Measurements from ENCODE around the gene PRRX2.
"Not testable (repeated sequence)": the region's sequence is repeated elsewhere in the genome, so short reads cannot be mapped to it uniquely, and the experiment has no call there.

PRRX2 gene

GRCh38 chr9:129629251-129629820, 36.1 kb upstream of the PRRX2 start:
- Histone ChIP-seq H3K9ac (ENCODE audit: low read length) (no peak overlapping the region), H3K9me3 (ENCODE audit: control insufficient read depth, low read length) (no peaks in the 10 kb centered on the region), H3K27me3 (ENCODE audit: control insufficient read depth, insufficient read depth, low read length) (no peaks in the 10 kb centered on the region), H3K4me1 (ENCODE audit: control insufficient read depth, insufficient read depth, low read length) (peaks cover 39% of the 10 kb centered on the region), H3K4me3 (ENCODE audit: low read length) (no peak overlapping the region), H3K36me3 (ENCODE audit: control insufficient read depth, insufficient read depth, low read length) (peaks cover 17% of the 10 kb centered on the region)

DNA sequence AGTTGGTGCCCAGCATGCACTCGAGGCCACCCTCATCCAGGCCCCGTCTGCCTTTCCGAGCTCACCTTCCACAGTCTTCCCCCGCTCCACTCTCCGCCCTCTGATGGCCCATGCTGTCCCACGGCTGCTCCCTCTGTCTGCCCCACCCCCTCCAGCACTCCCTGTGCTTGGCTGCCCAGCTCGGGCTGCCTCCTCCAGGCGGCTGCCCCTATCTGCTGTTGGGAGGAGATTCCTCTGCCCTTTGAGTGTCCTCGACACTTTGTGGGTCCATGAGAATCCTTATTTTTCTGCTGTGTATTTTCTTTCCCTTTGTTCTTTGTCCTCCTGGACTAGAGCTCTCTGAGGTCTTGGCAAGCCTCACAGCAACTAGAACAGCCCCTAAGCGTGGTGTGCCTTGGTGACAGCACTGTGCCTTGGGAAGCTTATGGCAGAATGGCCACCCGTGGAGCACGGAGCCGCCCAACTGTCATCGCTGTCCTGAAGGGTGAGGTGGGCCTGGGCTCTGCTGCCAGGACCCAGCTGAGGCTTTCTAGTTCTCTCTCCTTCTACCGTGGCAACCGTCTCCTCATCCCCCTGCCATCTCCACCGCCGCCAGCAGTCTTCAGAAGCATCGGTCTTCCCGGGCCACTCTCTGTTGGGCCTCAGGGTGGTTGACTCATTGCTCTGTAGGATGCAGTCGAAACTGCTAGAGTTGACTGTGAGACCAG, 34.3 kb upstream of the PRRX2 start:
- Histone ChIP-seq H3K9ac (ENCODE audit: low read length) (no peak overlapping the region), H3K4me3 (ENCODE audit: low read length) (no peak overlapping the region)

GRCh38 chr9:129631674-129632129, 33.7 kb upstream of the PRRX2 start:
- no peak overlapping the region for H3K4me3 ChIP-seq (ENCODE audit: low read length)
- no peaks in the 10 kb centered on the region for H3K27me3 ChIP-seq (ENCODE audit: control insufficient read depth, insufficient read depth, low read length)
- H3K36me3 ChIP-seq (ENCODE audit: control insufficient read depth, insufficient read depth, low read length), result peaks cover 17% of the 10 kb centered on the region
- H3K4me1 ChIP-seq (ENCODE audit: control insufficient read depth, insufficient read depth, low read length), result peaks cover 38% of the 10 kb centered on the region
- H3K9me3 ChIP-seq (ENCODE audit: control insufficient read depth, low read length), result no peaks in the 10 kb centered on the region
- no peak overlapping the region for H3K9ac ChIP-seq (ENCODE audit: low read length)

More for the DNA sequence above, 34.3 kb upstream of the PRRX2 start:
- H3K9me3 ChIP-seq (ENCODE audit: control insufficient read depth, low read length), result no peaks in the 10 kb centered on the region
- H3K36me3 ChIP-seq (ENCODE audit: control insufficient read depth, insufficient read depth, low read length), result peaks cover 17% of the 10 kb centered on the region
- H3K27me3 ChIP-seq (ENCODE audit: control insufficient read depth, insufficient read depth, low read length), result no peaks in the 10 kb centered on the region
- peaks cover 39% of the 10 kb centered on the region for H3K4me1 ChIP-seq (ENCODE audit: control insufficient read depth, insufficient read depth, low read length)

DNA sequence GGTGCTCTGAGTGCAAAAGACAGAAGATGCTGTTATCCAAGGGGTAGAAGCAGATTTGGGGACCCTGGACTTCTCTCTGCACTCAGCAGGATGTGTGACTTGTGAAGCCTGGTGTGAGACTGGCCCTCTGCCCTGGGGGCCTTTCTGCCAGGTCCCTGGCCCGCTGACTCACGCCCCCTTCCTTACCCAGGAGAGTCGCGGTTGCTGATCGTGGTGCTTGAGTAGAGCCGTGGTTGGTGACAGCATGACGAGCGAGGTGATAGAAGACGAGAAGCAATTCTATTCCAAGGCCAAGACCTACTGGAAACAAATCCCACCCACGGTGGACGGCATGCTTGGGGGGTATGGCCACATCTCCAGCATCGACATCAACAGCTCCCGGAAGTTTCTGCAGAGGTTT, 33.0 kb upstream of the PRRX2 start:
- Histone ChIP-seq H3K9me3 (ENCODE audit: control insufficient read depth, low read length) (no peaks in the 10 kb centered on the region), H3K27me3 (ENCODE audit: control insufficient read depth, insufficient read depth, low read length) (no peaks in the 10 kb centered on the region), H3K4me3 (ENCODE audit: low read length) (no peak overlapping the region), H3K36me3 (ENCODE audit: control insufficient read depth, insufficient read depth, low read length) (peaks cover 22% of the 10 kb centered on the region), H3K4me1 (ENCODE audit: control insufficient read depth, insufficient read depth, low read length) (peaks cover 31% of the 10 kb centered on the region), H3K9ac (ENCODE audit: low read length) (no peak overlapping the region)

- peaks cover 23% of the 10 kb centered on the region for H3K4me1 ChIP-seq (ENCODE audit: control insufficient read depth, insufficient read depth, low read length)
- H3K9me3 ChIP-seq (ENCODE audit: control insufficient read depth, low read length), result no peaks in the 10 kb centered on the region
- peaks cover 28% of the 10 kb centered on the region for H3K36me3 ChIP-seq (ENCODE audit: control insufficient read depth, insufficient read depth, low read length)
- H3K27me3 ChIP-seq (ENCODE audit: control insufficient read depth, insufficient read depth, low read length), result no peaks in the 10 kb centered on the region
- no peak overlapping the region for H3K9ac ChIP-seq (ENCODE audit: low read length)
- H3K4me3 ChIP-seq (ENCODE audit: low read length), result no peak overlapping the region
Measured at GRCh38 chr9:129633207-129633606, 32.2 kb upstream of the PRRX2 start.

DNA sequence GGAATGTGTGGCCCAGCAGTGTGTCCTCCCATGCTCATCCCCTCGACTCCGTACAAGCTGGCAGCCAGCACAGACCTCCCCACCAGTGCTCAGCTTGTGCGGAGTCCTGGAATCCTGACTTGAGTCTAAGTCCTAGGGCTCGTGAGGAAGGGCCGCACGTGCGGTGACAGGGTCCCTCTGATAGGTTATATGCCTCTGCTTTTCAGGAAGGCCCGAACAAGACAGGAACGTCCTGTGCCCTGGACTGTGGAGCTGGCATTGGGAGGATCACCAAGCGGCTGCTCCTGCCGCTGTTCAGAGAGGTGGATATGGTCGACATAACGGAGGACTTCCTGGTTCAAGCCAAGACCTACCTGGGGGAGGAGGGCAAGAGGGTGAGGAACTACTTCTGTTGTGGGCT, 31.6 kb upstream of the PRRX2 start:
- no peak overlapping the region for H3K4me3 ChIP-seq (ENCODE audit: low read length)
- peaks cover 20% of the 10 kb centered on the region for H3K4me1 ChIP-seq (ENCODE audit: control insufficient read depth, insufficient read depth, low read length)

DNA sequence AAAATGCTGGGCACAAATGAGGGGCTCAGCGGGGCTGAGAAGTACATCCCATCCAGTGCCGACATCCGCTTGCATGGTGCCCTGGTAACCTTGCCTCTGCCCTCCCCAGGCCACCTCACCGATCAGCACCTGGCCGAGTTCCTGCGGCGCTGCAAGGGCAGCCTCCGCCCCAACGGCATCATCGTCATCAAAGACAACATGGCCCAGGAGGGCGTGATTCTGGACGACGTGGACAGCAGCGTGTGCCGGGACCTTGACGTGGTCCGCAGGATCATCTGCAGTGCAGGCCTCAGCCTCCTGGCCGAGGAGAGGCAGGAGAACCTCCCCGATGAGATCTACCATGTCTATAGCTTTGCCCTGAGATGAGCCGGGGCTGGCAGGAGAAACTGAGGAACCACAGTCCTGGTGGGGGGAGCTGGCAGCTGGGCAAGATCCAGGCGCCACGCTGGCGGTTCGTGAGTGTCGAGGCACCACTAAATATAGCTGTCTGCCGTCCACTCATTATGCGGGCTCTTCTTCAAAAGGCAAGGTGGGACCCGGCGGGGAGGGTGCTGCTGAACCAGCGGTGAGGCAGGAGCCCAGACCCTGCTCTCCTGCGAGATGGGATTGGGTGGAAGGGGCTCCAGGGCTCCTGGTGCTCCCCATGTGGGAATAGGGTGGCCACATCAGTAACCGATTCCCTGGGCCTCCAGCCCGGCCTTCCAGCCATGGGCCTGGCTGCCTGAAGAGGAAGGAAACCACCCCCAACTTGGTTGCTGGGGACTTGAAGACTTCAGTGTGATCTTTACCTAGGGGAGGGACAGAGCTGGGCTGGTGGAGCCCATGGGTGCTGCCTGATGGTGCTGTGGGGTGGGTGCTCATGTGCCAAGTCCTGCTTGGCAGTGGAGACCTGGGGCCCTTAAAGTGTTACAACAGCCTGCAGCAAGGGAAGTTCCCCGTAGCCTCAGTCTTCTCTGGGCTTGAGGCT, 30.1 kb upstream of the PRRX2 start:
- H3K9ac ChIP-seq (ENCODE audit: low read length), result no peak overlapping the region
- H3K9me3 ChIP-seq (ENCODE audit: control insufficient read depth, low read length), result no peaks in the 10 kb centered on the region
- H3K27me3 ChIP-seq (ENCODE audit: control insufficient read depth, insufficient read depth, low read length), result no peaks in the 10 kb centered on the region
- H3K36me3 ChIP-seq (ENCODE audit: control insufficient read depth, insufficient read depth, low read length), result peaks cover 34% of the 10 kb centered on the region
- peaks cover 30% of the 10 kb centered on the region for H3K4me1 ChIP-seq (ENCODE audit: control insufficient read depth, insufficient read depth, low read length)
- no peak overlapping the region for H3K4me3 ChIP-seq (ENCODE audit: low read length)

More for the DNA sequence above, 31.6 kb upstream of the PRRX2 start:
- H3K36me3 ChIP-seq (ENCODE audit: control insufficient read depth, insufficient read depth, low read length), result peaks cover 33% of the 10 kb centered on the region
- H3K9ac ChIP-seq (ENCODE audit: low read length), result no peak overlapping the region
- H3K27me3 ChIP-seq (ENCODE audit: control insufficient read depth, insufficient read depth, low read length), result no peaks in the 10 kb centered on the region
- H3K9me3 ChIP-seq (ENCODE audit: control insufficient read depth, low read length), result no peaks in the 10 kb centered on the region

DNA sequence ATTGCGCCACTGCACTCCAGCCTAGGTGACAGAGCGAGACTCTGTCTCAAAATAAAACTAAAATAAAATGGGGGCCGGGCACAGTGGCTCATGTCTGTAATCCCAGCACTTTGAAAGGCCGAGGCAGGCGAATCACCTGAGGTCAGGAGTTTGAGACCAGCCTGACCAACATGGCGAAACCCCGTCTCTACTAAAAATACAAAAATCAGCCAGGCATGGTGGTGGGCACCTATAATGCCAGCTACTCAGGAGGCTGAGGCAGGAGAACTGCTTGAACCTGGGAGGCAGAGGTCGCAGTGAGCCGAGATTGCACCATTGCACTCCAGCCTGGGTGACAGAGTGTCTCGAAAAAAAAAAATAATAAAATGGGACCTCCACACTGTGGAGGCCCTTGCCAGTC, 29.1 kb upstream of the PRRX2 start:
- H3K9me3 ChIP-seq (ENCODE audit: control insufficient read depth, low read length); H3K27me3 ChIP-seq (ENCODE audit: control insufficient read depth, insufficient read depth, low read length); H3K4me3 ChIP-seq (ENCODE audit: low read length); H3K9ac ChIP-seq (ENCODE audit: low read length): not testable (repeated sequence)
- H3K4me1 ChIP-seq (ENCODE audit: control insufficient read depth, insufficient read depth, low read length), result peaks cover 30% of the 10 kb centered on the region
- peaks cover 34% of the 10 kb centered on the region for H3K36me3 ChIP-seq (ENCODE audit: control insufficient read depth, insufficient read depth, low read length)

DNA sequence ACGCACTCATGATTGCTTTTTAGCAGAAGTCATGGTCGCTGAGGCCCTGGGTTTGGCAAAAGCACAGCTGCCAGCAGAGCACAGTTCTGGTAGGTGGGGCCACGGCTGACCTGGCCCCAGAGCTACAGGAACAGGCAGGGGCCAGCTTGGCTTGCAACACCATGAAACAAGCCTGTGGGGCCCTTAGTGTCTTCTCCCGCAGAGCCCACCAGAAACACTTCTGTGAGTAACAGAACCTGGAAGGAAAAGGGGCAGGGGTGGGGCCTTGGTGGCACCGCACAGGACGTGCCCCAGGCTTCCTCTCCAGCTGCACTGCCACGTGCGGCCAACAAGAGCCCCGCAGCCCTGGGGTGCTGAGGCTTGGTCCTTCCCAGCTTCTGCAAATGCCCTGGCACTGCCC, 28.3 kb upstream of the PRRX2 start:
- H3K4me1 ChIP-seq (ENCODE audit: control insufficient read depth, insufficient read depth, low read length), result peaks cover 24% of the 10 kb centered on the region
- peaks cover 31% of the 10 kb centered on the region for H3K36me3 ChIP-seq (ENCODE audit: control insufficient read depth, insufficient read depth, low read length)
- no peak overlapping the region for H3K9ac ChIP-seq (ENCODE audit: low read length)
- no peak overlapping the region for H3K4me3 ChIP-seq (ENCODE audit: low read length)
- H3K9me3 ChIP-seq (ENCODE audit: control insufficient read depth, low read length), result no peaks in the 10 kb centered on the region
- no peaks in the 10 kb centered on the region for H3K27me3 ChIP-seq (ENCODE audit: control insufficient read depth, insufficient read depth, low read length)

GRCh38 chr9:129637673-129638439, 27.6 kb upstream of the PRRX2 start:
- no peak overlapping the region for H3K9ac ChIP-seq (ENCODE audit: low read length)
- H3K27me3 ChIP-seq (ENCODE audit: control insufficient read depth, insufficient read depth, low read length), result no peaks in the 10 kb centered on the region
- peaks cover 24% of the 10 kb centered on the region for H3K36me3 ChIP-seq (ENCODE audit: control insufficient read depth, insufficient read depth, low read length)
- H3K9me3 ChIP-seq (ENCODE audit: control insufficient read depth, low read length), result no peaks in the 10 kb centered on the region
- H3K4me3 ChIP-seq (ENCODE audit: low read length), result no peak overlapping the region
- H3K4me1 ChIP-seq (ENCODE audit: control insufficient read depth, insufficient read depth, low read length), result peaks cover 24% of the 10 kb centered on the region

- no peaks in the 10 kb centered on the region for H3K9me3 ChIP-seq (ENCODE audit: control insufficient read depth, low read length)
- no peaks in the 10 kb centered on the region for H3K27me3 ChIP-seq (ENCODE audit: control insufficient read depth, insufficient read depth, low read length)
- H3K4me3 ChIP-seq (ENCODE audit: low read length), result no peak overlapping the region
- H3K9ac ChIP-seq (ENCODE audit: low read length), result no peak overlapping the region
- H3K4me1 ChIP-seq (ENCODE audit: control insufficient read depth, insufficient read depth, low read length), result peaks cover 24% of the 10 kb centered on the region
- peaks cover 19% of the 10 kb centered on the region for H3K36me3 ChIP-seq (ENCODE audit: control insufficient read depth, insufficient read depth, low read length)
Measured at GRCh38 chr9:129639034-129639630, 26.3 kb upstream of the PRRX2 start.

All from mucosa of stomach (tissue), 1 donor.